Neuronal stem cell (in vitro differentiated cells): Measurements from ENCODE around the gene PFN2.
"Not testable (repeated sequence)": the region's sequence is repeated elsewhere in the genome, so short reads cannot be mapped to it uniquely, and the experiment has no call there.

Source experiments
- DNase-seq: peaks from one replicate; pipeline ENCODE4 v3.0.0-alpha.2; 2013; ENCODE audit warnings: low spot score
- H2AFZ ChIP-seq: one replicate; pipeline ENCODE4 v1.6.1; 2013; ENCODE audit warnings: mild to moderate bottlenecking, low read length, inconsistent platforms
- H2AK5ac ChIP-seq: 2 replicates; pipeline ENCODE4 v1.6.1; 2013; ENCODE audit warnings: low read depth, mild to moderate bottlenecking, inconsistent platforms, low read length, moderate library complexity, mixed read lengths
- H2BK120ac ChIP-seq: 2 replicates; pipeline ENCODE4 v1.6.1; 2013; ENCODE audit warnings: low read depth, mild to moderate bottlenecking, inconsistent platforms, low read length, moderate library complexity, mixed read lengths
- H2BK12ac ChIP-seq: one replicate; pipeline ENCODE4 v1.6.1; 2013; ENCODE audit warnings: low read length, inconsistent platforms
- H2BK15ac ChIP-seq: 2 replicates; pipeline ENCODE4 v1.6.1; 2013; ENCODE audit warnings: mild to moderate bottlenecking, low read length, inconsistent platforms, mixed read lengths
- H2BK5ac ChIP-seq: one replicate; pipeline ENCODE4 v1.6.1; 2013; ENCODE audit warnings: inconsistent platforms, mild to moderate bottlenecking, low read length, moderate library complexity
- H3K14ac ChIP-seq: one replicate; pipeline ENCODE4 v1.6.1; 2013; ENCODE audit warnings: low read length, inconsistent platforms
- H3K18ac ChIP-seq: 2 replicates; pipeline ENCODE4 v1.6.1; 2013; ENCODE audit warnings: low read length, inconsistent platforms
- H3K23ac ChIP-seq: 2 replicates; pipeline ENCODE4 v1.6.1; 2013; ENCODE audit warnings: low read depth, mild to moderate bottlenecking, mixed read lengths, low read length, inconsistent platforms; ENCODE audit not compliant: poor library complexity
- H3K27ac ChIP-seq: replicated peaks from 3 replicates; pipeline ENCODE4 v1.5.1; 2013; ENCODE audit warnings: low read length, inconsistent platforms
- H3K27me3 ChIP-seq, 3 experiments: 2 replicates each; pipeline ENCODE4 v1.6.1; 2013; ENCODE audit warnings: low read length in 3 of 3, mild to moderate bottlenecking in 2 of 3, inconsistent platforms in 1 of 3, low read depth in 1 of 3, mixed read lengths in 1 of 3, moderate library complexity in 1 of 3; ENCODE audit not compliant: control insufficient read depth in 3 of 3, insufficient read depth in 3 of 3
- H3K36me3 ChIP-seq, 2 donors: replicated peaks in 1 of 2; 2 replicates each; pipeline ENCODE4 v1.6.1; 2013; ENCODE audit warnings: low read length in 2 of 2; ENCODE audit not compliant: control insufficient read depth in 2 of 2, insufficient read depth in 2 of 2
- H3K4ac ChIP-seq: 2 replicates; pipeline ENCODE4 v1.6.1; 2013; ENCODE audit warnings: inconsistent platforms, mild to moderate bottlenecking, low read length, moderate library complexity
- H3K4me1 ChIP-seq, 2 donors: 1 replicate in 1 of 2; 2 replicates in 1 of 2; pipeline ENCODE4 v1.6.1; 2013; ENCODE audit warnings: low read length in 2 of 2, low read depth in 1 of 2; ENCODE audit not compliant: control insufficient read depth in 2 of 2, insufficient read depth in 1 of 2
- H3K4me2 ChIP-seq: one replicate; pipeline ENCODE4 v1.6.1; 2013; ENCODE audit warnings: mild to moderate bottlenecking, low read length, inconsistent platforms; ENCODE audit not compliant: insufficient read depth, poor library complexity, severe bottlenecking
- H3K4me3 ChIP-seq, 2 donors: 2 replicates each; pipeline ENCODE4 v1.5.1; 2013; ENCODE audit warnings: low read length in 2 of 2, mild to moderate bottlenecking in 2 of 2, inconsistent platforms in 1 of 2, moderate library complexity in 1 of 2
- H3K79me1 ChIP-seq: one replicate; pipeline ENCODE4 v1.6.1; 2013; ENCODE audit warnings: low read depth, mild to moderate bottlenecking, inconsistent platforms, low read length, moderate library complexity
- H3K9ac ChIP-seq: one replicate; pipeline ENCODE4 v1.6.1; 2013; ENCODE audit warnings: mild to moderate bottlenecking, low read depth, low read length, inconsistent platforms; ENCODE audit not compliant: poor library complexity
- H3K9me3 ChIP-seq, 2 donors: replicated peaks in 1 of 2; 2 replicates each; pipeline versions ENCODE3 to v1.6.1; 2013; ENCODE audit warnings: low read length in 2 of 2, mild to moderate bottlenecking in 2 of 2, inconsistent platforms in 1 of 2, low read depth in 1 of 2, mixed read lengths in 1 of 2, moderate library complexity in 1 of 2; ENCODE audit not compliant: control insufficient read depth in 2 of 2, insufficient read depth in 1 of 2
- H4K8ac ChIP-seq: one replicate; pipeline ENCODE4 v1.6.1; 2013; ENCODE audit warnings: low read depth, mild to moderate bottlenecking, inconsistent platforms, low read length, moderate library complexity
- H4K91ac ChIP-seq: one replicate; pipeline ENCODE4 v1.6.1; 2013; ENCODE audit warnings: low read length, low read depth, mild to moderate bottlenecking, inconsistent platforms; ENCODE audit not compliant: poor library complexity
- WGBS, 2 donors: extraction: QIAGEN DNeasy Blood & Tissue Kit; methylation state at CpG; one replicate each; pipeline ENCODE4 v1.1.7; 2013; ENCODE audit warnings: missing lambda C conversion rate in 2 of 2, mixed read lengths in 1 of 2; ENCODE audit not compliant: insufficient read length in 2 of 2, insufficient replicate concordance in 1 of 2; ENCODE audit errors: extremely low coverage in 2 of 2; 5-methylcytosine and 5-hydroxymethylcytosine counted together

Gene PFN2

DNA sequence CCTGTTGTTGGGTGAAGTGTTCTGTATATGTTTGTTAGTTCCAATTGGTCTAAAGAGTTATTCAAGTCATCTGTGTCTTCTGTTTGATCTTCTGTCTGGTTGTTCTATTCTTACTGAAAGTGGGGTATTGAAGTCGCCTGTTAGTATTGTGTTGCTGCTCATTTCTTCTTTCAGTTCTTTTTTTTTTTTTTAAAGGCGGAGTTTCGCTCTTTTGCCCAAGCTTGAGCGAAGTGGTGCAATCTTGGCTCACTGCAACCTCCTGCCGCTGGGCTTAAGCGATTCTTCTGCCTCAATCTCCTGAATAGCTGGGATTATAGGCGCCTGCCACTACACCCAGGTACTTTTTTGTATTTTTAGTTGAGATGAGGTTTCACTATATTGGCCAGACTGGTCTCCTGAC lies 23.5 kb downstream of the PFN2 start:
- no peak overlapping the region for H2AK5ac ChIP-seq
- no peak overlapping the region for H4K91ac ChIP-seq
- H2BK15ac ChIP-seq, result no peak overlapping the region
- peaks cover 11 to 52% of the 10 kb centered on the region in 2 donors for H3K9me3 ChIP-seq
- no peaks in the 10 kb centered on the region for H3K79me1 ChIP-seq
- no peak overlapping the region for H3K4ac ChIP-seq
- H3K36me3 ChIP-seq, result peaks cover 19 to 43% of the 10 kb centered on the region in 2 donors
- no CpG with 5 or more reads among the region's 7 CpGs for WGBS, 2 donors
- no peak overlapping the region for H3K4me3 ChIP-seq
- no peak overlapping the region for H2BK5ac ChIP-seq
- no peak overlapping the region for H4K8ac ChIP-seq
- no peak overlapping the region for H3K18ac ChIP-seq
- no peak overlapping the region for H3K14ac ChIP-seq
- no peaks in the 10 kb centered on the region for H3K4me1 ChIP-seq
- H2AFZ ChIP-seq, result no peak overlapping the region
- DNase-seq, result no peak
- no peak overlapping the region for H3K4me2 ChIP-seq
- no peak overlapping the region for H2BK120ac ChIP-seq
- no peak overlapping the region for H3K9ac ChIP-seq
- H3K23ac ChIP-seq, result no peak overlapping the region
- H3K27me3 ChIP-seq, result no peaks in the 10 kb centered on the region
- no peak overlapping the region for H3K27ac ChIP-seq
- no peak overlapping the region for H2BK12ac ChIP-seq

DNA sequence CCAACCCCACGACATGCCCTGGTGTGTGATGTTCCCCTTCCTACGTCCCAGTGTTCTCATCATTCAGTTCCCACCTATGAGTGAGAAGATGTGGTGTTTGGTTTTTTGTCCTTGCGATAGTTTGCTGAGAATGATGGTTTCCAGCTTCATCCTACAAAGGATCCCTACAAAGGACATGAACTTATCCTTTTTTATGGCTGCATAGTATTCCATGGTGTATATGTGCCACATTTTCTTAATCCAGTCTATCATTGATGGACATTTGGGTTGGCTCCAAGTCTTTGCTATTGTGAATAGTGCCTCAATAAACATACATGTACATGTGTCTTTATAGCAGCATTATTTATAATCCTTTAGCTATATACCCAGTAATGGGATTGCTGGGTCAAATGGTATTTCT lies 26.7 kb downstream of the PFN2 start:
- not testable (repeated sequence) for H2BK15ac ChIP-seq, H2AFZ ChIP-seq, H3K18ac ChIP-seq, H3K27ac ChIP-seq, H4K91ac ChIP-seq, H3K27me3 ChIP-seq, H3K4me2 ChIP-seq, H2BK12ac ChIP-seq, H3K79me1 ChIP-seq, H3K23ac ChIP-seq, H3K4ac ChIP-seq, H3K4me3 ChIP-seq, H2AK5ac ChIP-seq, H3K4me1 ChIP-seq, H2BK120ac ChIP-seq, H2BK5ac ChIP-seq, H3K36me3 ChIP-seq, H4K8ac ChIP-seq, H3K14ac ChIP-seq, DNase-seq, H3K9ac ChIP-seq
- WGBS, 2 donors, result no CpG with 5 or more reads among the region's 3 CpGs
- peaks cover 6 to 35% of the 10 kb centered on the region in 2 donors for H3K9me3 ChIP-seq

DNA sequence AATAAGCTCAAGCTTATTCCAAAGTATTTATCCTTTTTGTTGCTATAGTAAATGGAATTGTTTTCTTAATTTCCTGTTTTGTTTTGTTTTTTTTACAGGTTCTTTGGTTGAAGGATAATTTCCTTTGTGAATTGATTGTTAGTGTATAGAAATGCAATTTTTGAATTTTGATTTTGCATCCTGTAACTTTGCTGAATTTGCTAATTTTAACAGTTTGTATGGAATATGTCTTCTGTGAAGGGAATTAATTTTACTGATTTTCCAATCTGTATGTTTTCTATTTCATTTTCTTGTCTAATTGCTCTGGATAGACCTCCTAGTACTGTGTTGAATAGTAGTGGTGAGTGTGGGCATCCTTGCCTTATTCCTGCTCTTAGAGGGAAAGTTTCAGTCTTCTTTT lies 28.3 kb downstream of the PFN2 start:
- H3K23ac ChIP-seq, result no peak overlapping the region
- H3K14ac ChIP-seq, result no peak overlapping the region
- H2BK5ac ChIP-seq, result no peak overlapping the region
- peaks cover 6 to 26% of the 10 kb centered on the region in 2 donors for H3K9me3 ChIP-seq
- no peak overlapping the region for H2BK12ac ChIP-seq
- H3K9ac ChIP-seq, result no peak overlapping the region
- H4K91ac ChIP-seq, result no peak overlapping the region
- no peak overlapping the region for H4K8ac ChIP-seq
- H3K4ac ChIP-seq, result no peak overlapping the region
- H2BK15ac ChIP-seq, result no peak overlapping the region
- H2BK120ac ChIP-seq, result no peak overlapping the region
- H3K27me3 ChIP-seq, result no peaks in the 10 kb centered on the region
- no peak for DNase-seq
- no peak overlapping the region for H2AK5ac ChIP-seq
- peaks cover 0 to 3% of the 10 kb centered on the region in 2 donors for H3K4me1 ChIP-seq
- no peak overlapping the region for H2AFZ ChIP-seq
- no peak overlapping the region for H3K4me2 ChIP-seq
- H3K36me3 ChIP-seq, result peaks cover 3 to 4% of the 10 kb centered on the region in 2 donors
- H3K79me1 ChIP-seq, result no peaks in the 10 kb centered on the region
- H3K27ac ChIP-seq, result no peak overlapping the region
- H3K4me3 ChIP-seq, result no peak overlapping the region
- H3K18ac ChIP-seq, result no peak overlapping the region

DNA sequence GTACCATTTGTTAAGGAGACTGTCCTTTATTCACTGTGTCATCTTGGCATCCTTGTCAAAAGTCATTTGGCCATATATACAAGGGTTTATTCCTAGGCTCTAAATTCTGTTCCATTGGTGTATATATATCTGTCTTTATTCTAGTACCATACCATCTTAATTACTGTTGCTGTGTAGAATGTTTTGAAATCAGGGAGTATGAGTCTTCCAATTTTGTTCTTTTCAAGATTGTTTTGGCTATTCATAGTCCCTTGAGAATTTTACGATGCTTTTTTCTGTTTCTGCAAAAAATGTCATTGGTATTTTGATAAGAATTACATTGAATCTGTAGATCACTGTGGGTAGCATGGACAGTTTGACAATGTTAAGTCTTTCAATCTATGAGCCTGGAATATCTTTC lies 28.7 kb downstream of the PFN2 start:
- Histone ChIP-seq H3K14ac (no peak overlapping the region), H3K27me3 (no peaks in the 10 kb centered on the region), H3K9ac (no peak overlapping the region), H2AFZ (no peak overlapping the region), H3K79me1 (no peaks in the 10 kb centered on the region), H2BK120ac (no peak overlapping the region), H2BK12ac (no peak overlapping the region), H2BK15ac (no peak overlapping the region), H4K8ac (no peak overlapping the region), H3K27ac (no peak overlapping the region), H3K4me3 (no peak overlapping the region), H3K36me3 (peaks cover under 1 to 4% of the 10 kb centered on the region in 2 donors), H2BK5ac (no peak overlapping the region), H3K9me3 (peaks cover 7 to 28% of the 10 kb centered on the region in 2 donors), H3K4me1 (peaks cover 0 to 3% of the 10 kb centered on the region in 2 donors), H3K18ac (no peak overlapping the region), H4K91ac (no peak overlapping the region), H3K4ac (no peak overlapping the region), H2AK5ac (no peak overlapping the region), H3K23ac (no peak overlapping the region), H3K4me2 (no peak overlapping the region)
- DNase-seq, result no peak
- no CpG with 5 or more reads among the region's 1 CpG for WGBS, 2 donors
